Stomach (tissue), 4 donors: ENCODE results near the gene IPO11.

ENCODE experiments used
- CTCF ChIP-seq, 7 experiments: fragments of 450-650 bp in 4 of 7; fragments of 200-600 bp in 3 of 7; sonication (generic) in 3 of 7; IDR thresholded peaks; one replicate each; pipeline ENCODE4 v1.5.1; 2016 to 2019; ENCODE audit warnings: antibody characterized with exemption in 7 of 7, control low read depth in 2 of 7, mild to moderate bottlenecking in 1 of 7
- EP300 ChIP-seq: sonication (generic); formaldehyde crosslinking; IDR thresholded peaks from one replicate; pipeline ENCODE4 v1.6.1; 2017; ENCODE audit warnings: antibody characterized with exemption
- POLR2A ChIP-seq, 4 donors: fragments of 450-650 bp; IDR thresholded peaks; one replicate each; pipeline ENCODE4 v1.6.1; 2016; ENCODE audit warnings: antibody characterized with exemption in 4 of 4, control low read depth in 2 of 4, mild to moderate bottlenecking in 1 of 4, moderate library complexity in 1 of 4
- POLR2AphosphoS5 ChIP-seq, 3 donors: sonication (generic); formaldehyde crosslinking; IDR thresholded peaks; one replicate each; pipeline ENCODE4 v1.6.1; 2016; ENCODE audit warnings: antibody characterized with exemption in 3 of 3

DNA sequence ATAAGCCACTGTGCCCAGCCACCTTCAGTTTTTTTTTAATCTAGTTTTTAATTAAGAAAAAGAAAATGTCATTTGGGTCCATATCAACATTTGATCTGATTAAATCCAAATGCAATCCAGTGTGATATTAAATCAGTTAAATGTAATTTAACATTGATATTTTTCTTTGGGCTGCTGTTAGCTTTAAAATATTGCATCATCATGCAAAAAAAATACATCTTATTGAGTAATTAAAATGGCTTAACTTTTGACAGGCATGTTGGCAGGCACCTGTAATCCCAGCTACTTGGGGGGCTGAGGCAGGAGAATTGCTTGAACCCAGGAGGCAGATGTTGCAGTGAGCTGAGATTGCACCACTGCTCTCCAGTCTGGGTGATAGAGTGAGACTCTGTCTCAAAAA, 143.4 kb downstream of the IPO11 start:
- TF ChIP-seq CTCF (IDR thresholded peaks at IDR 0.05) (no peak), POLR2A (IDR thresholded peaks at IDR 0.05) (no peak), EP300 (no peak), POLR2AphosphoS5 (IDR thresholded peaks at IDR 0.05) (no peak)
